ENCODE data around the gene ANKRD28. TPM values are rescaled to one million over a fixed set of nuclear protein-coding genes. Genes with fewer than 3 reads are reported as not detected.

The ANKRD28 gene
- total RNA-seq, 1 experiment from 2014 or later: 47.5 TPM

- H3K4me3 ChIP-seq (replicated peaks in 1 of 2; ENCODE audit: low read depth in 1 of 2, low read length in 2 of 2): no peak overlapping the region
- ChIA-PET POLR2A (no interaction called here), CTCF (interaction anchor here (3.5 kb wide), 1 partner anchor 180 kb away, joined by 27 read pairs; no protein-coding TSS in a partner anchor), RAD21 (ENCODE audit: low non-redundant PET in 1 of 2, low total read pairs in 2 of 2, uncharacterized antibody in 2 of 2, unreplicated experiment in 2 of 2) (no interaction called here)
- DNase-seq (ENCODE audit: low read depth, low spot score): no peak
- H3K27ac ChIP-seq (ENCODE audit: low read depth, low read length): no peak overlapping the region
- TF ChIP-seq POLR2A (IDR thresholded peaks at IDR 0.05; ENCODE audit: borderline replicate concordance, extremely low read depth, insufficient read depth, insufficient read length): no peak
- no peak for TF ChIP-seq SP1 (IDR thresholded peaks at IDR 0.05; ENCODE audit: low read depth)
- no peak for TF ChIP-seq SIN3A (IDR thresholded peaks at IDR 0.05; ENCODE audit: low read depth)
- TF ChIP-seq YY1 (IDR thresholded peaks at IDR 0.05; ENCODE audit: extremely low read depth, insufficient replicate concordance, low read depth, low read length): no peak
- TF ChIP-seq EZH2 (IDR thresholded peaks at IDR 0.05): no peak
- TF ChIP-seq FOSL1 (IDR thresholded peaks at IDR 0.05; ENCODE audit: low read depth): no peak
- peaks cover 4% of the 10 kb centered on the region; the same call in 1 of the 2 replicates for H4K20me1 ChIP-seq (ENCODE audit: insufficient read depth)
- BruUV-seq (replicated peaks): no TSS peak
- no peak for ATAC-seq
- no peaks in the 10 kb centered on the region for H3K9me2 ChIP-seq (ENCODE audit: insufficient read depth)
- peaks cover 89% of the 10 kb centered on the region for H3K79me2 ChIP-seq (ENCODE audit: insufficient read depth, low read length)
- no peaks in the 10 kb centered on the region for H3K9me3 ChIP-seq (ENCODE audit: control insufficient read depth in 1 of 2, insufficient read depth in 1 of 2, low read depth in 1 of 2, low read length in 2 of 2)
- H3K27me3 ChIP-seq (ENCODE audit: insufficient read depth, low read length): no peaks in the 10 kb centered on the region
- H2AFZ ChIP-seq (ENCODE audit: low read depth, low read length, poor library complexity, severe bottlenecking): no peak overlapping the region
- peaks cover 5 to 16% of the 10 kb centered on the region in 2 experiments; a peak in 3 of 4 replicates for H3K4me1 ChIP-seq (ENCODE audit: control insufficient read depth in 1 of 2, insufficient read depth in 2 of 2, low read length in 2 of 2)
- no peaks in the 10 kb centered on the region for H3K36me3 ChIP-seq (ENCODE audit: control insufficient read depth in 1 of 2, insufficient read depth in 2 of 2, low read length in 2 of 2)
- intact Hi-C loops (cut with micrococcal nuclease): loop anchor here (5.0 kb wide), 1 partner anchor 703 kb away; no protein-coding TSS in a partner anchor
- no peak overlapping the region for H3K4me2 ChIP-seq (ENCODE audit: low read length)
- H3K9ac ChIP-seq (ENCODE audit: low read length): no peak overlapping the region
These were observed 12.9 kb upstream of the ANKRD28 start for GRCh38 chr3:15810702-15811101.

GRCh38 chr3:15809313-15809712, 11.5 kb upstream of the ANKRD28 start:
- H3K27me3 ChIP-seq (ENCODE audit: insufficient read depth, low read length): no peaks in the 10 kb centered on the region
- DNase-seq (ENCODE audit: low read depth, low spot score) (no peak), ATAC-seq (no peak)
- ChIA-PET RAD21 (ENCODE audit: low non-redundant PET in 1 of 2, low total read pairs in 2 of 2, uncharacterized antibody in 2 of 2, unreplicated experiment in 2 of 2) (no interaction called here), POLR2A (no interaction called here), CTCF (no interaction called here)
- BruUV-seq (replicated peaks): no TSS peak
- H3K9me2 ChIP-seq (ENCODE audit: insufficient read depth): no peaks in the 10 kb centered on the region
- peaks cover 4% of the 10 kb centered on the region; the same call in 1 of the 2 replicates for H4K20me1 ChIP-seq (ENCODE audit: insufficient read depth)
- intact Hi-C loops (cut with micrococcal nuclease): no loop called here
- H3K79me2 ChIP-seq (ENCODE audit: insufficient read depth, low read length): peaks cover 90% of the 10 kb centered on the region
- H3K4me2 ChIP-seq (ENCODE audit: low read length): no peak overlapping the region
- no peak overlapping the region for H3K9ac ChIP-seq (ENCODE audit: low read length)
- TF ChIP-seq CTCF (IDR thresholded peaks at IDR 0.05 in 2 of 3, conservative IDR thresholded peaks at IDR 0.05 in 1 of 3; ENCODE audit: borderline replicate concordance in 1 of 3, insufficient read depth in 1 of 3, low read depth in 2 of 3, low read length in 2 of 3): no peak
- TF ChIP-seq REST (IDR thresholded peaks at IDR 0.05; ENCODE audit: low read depth): no peak
- TF ChIP-seq ELF1 (IDR thresholded peaks at IDR 0.05; ENCODE audit: borderline replicate concordance, low read depth): no peak
- TF ChIP-seq MAX (IDR thresholded peaks at IDR 0.05): no peak
- TF ChIP-seq POLR2AphosphoS5 (IDR thresholded peaks at IDR 0.05; ENCODE audit: low read depth, low read length): no peak
- TF ChIP-seq JUND (IDR thresholded peaks at IDR 0.05): no peak
- TF ChIP-seq EGR1 (IDR thresholded peaks at IDR 0.05; ENCODE audit: low read depth): no peak
- TF ChIP-seq ATF3 (IDR thresholded peaks at IDR 0.05): no peak
- no peak for TF ChIP-seq CEBPB (IDR thresholded peaks at IDR 0.05; ENCODE audit: low read depth)
- TF ChIP-seq FOSL1 (IDR thresholded peaks at IDR 0.05; ENCODE audit: low read depth): no peak
- no peaks in the 10 kb centered on the region for H3K9me3 ChIP-seq (ENCODE audit: control insufficient read depth in 1 of 2, insufficient read depth in 1 of 2, low read depth in 1 of 2, low read length in 2 of 2)
- H3K4me3 ChIP-seq (replicated peaks in 1 of 2; ENCODE audit: low read depth in 1 of 2, low read length in 2 of 2): no peak overlapping the region
- H3K4me1 ChIP-seq (ENCODE audit: control insufficient read depth in 1 of 2, insufficient read depth in 2 of 2, low read length in 2 of 2): peaks cover 3 to 19% of the 10 kb centered on the region in 2 experiments; a peak in 3 of 4 replicates
- no peak overlapping the region for H3K27ac ChIP-seq (ENCODE audit: low read depth, low read length)
- H2AFZ ChIP-seq (ENCODE audit: low read depth, low read length, poor library complexity, severe bottlenecking): no peak overlapping the region
- H3K36me3 ChIP-seq (ENCODE audit: control insufficient read depth in 1 of 2, insufficient read depth in 2 of 2, low read length in 2 of 2): no peaks in the 10 kb centered on the region
